CD4-positive, alpha-beta T cell (primary cell): ENCODE results near the gene FAM53B. TPM values are rescaled to one million over a fixed set of nuclear protein-coding genes. Genes with fewer than 3 reads are reported as not detected.

Experiments used
- ATAC-seq: fragments of 200-7000 bp; cut with Tn5 transposase; one replicate; pipeline ENCODE4 v1.10.0; 2022; ENCODE audit warnings: mild to moderate bottlenecking; ENCODE audit not compliant: poor library complexity
- CTCF ChIA-PET: fragments of 350-600 bp; sonication (Branson Sonifier 250); formaldehyde crosslinking; loops from one replicate; lab custom pipeline; 2021; ENCODE audit warnings: antibody characterized with exemption, inconsistent platforms; lab: Charles Lee
- POLR2A ChIA-PET: fragments of 350-600 bp; sonication (Branson Sonifier 250); formaldehyde crosslinking; loops from one replicate; lab custom pipeline; 2021; ENCODE audit warnings: antibody characterized with exemption, inconsistent platforms; lab: Charles Lee
- DNase-seq, 14 experiments: peaks; one replicate each; pipeline ENCODE4 v3.0.0-alpha.2; 2013 to 2020; ENCODE audit warnings: mixed read lengths in 2 of 14
- H3K27ac ChIP-seq, 2 donors: one replicate each; pipeline versions ENCODE4 v1.5.1 to v1.7.0; 2013; ENCODE audit warnings: low read length in 2 of 2, low read depth in 1 of 2, mild to moderate bottlenecking in 1 of 2
- H3K27me3 ChIP-seq, 2 experiments: 1 replicate in 1 of 2; 2 replicates in 1 of 2; pipeline versions ENCODE4 v1.6.1 to v1.7.0; 2013; ENCODE audit warnings: low read length in 2 of 2, control low read depth in 1 of 2, mild to moderate bottlenecking in 1 of 2, moderate library complexity in 1 of 2; ENCODE audit not compliant: insufficient read depth in 2 of 2, control insufficient read depth in 1 of 2
- H3K36me3 ChIP-seq: one replicate; pipeline ENCODE4 v1.6.1; 2013; ENCODE audit warnings: low read length, control low read depth; ENCODE audit not compliant: insufficient read depth
- H3K4me1 ChIP-seq: one replicate; pipeline ENCODE4 v1.6.1; 2013; ENCODE audit warnings: low read length, control low read depth; ENCODE audit not compliant: insufficient read depth
- H3K4me3 ChIP-seq: one replicate; pipeline ENCODE4 v1.5.1; 2013; ENCODE audit warnings: mild to moderate bottlenecking, low read length, moderate library complexity
- H3K9me3 ChIP-seq, 2 experiments: 1 replicate in 1 of 2; 2 replicates in 1 of 2; pipeline versions ENCODE4 v1.6.1 to v1.7.0; 2013; ENCODE audit warnings: low read length in 2 of 2, mild to moderate bottlenecking in 2 of 2, control low read depth in 1 of 2, moderate library complexity in 1 of 2; ENCODE audit not compliant: control insufficient read depth in 1 of 2, insufficient read depth in 1 of 2
- H3K27ac Mint-ChIP-seq: one replicate; pipeline ENCODE4 v1.8.0; 2020; ENCODE audit warnings: mixed read lengths
- H3K27me3 Mint-ChIP-seq: one replicate; pipeline ENCODE4 v1.8.0; 2021; ENCODE audit warnings: mixed read lengths
- H3K36me3 Mint-ChIP-seq: one replicate; pipeline ENCODE4 v1.8.0; 2021; ENCODE audit warnings: low read depth, mixed read lengths
- H3K4me1 Mint-ChIP-seq: one replicate; pipeline ENCODE4 v1.8.0; 2021; ENCODE audit warnings: low read depth, mixed read lengths
- H3K4me3 Mint-ChIP-seq: one replicate; pipeline ENCODE4 v1.8.0; 2020; ENCODE audit warnings: mild to moderate bottlenecking, mixed read lengths
- H3K9me3 Mint-ChIP-seq: one replicate; pipeline ENCODE4 v1.8.0; 2020; ENCODE audit warnings: mixed read lengths
- intact Hi-C, 2 experiments: fragments of 100-400 bp; cut with DNase I in 1 of 2; cut with micrococcal nuclease in 1 of 2; formaldehyde crosslinking; loops; one replicate each; pipeline versions ENCODE4 v1.15.1 to v1.9.0; 2023 to 2025; cut with DNase I, micrococcal nuclease
- polyA plus RNA-seq, 2 donors: library from polyadenylated mRNA; unstranded; fragments of 120-200 nt; gene quantifications; one replicate each; pipeline ENCODE4 v1.2.1, GENCODE V29; 2013
- total RNA-seq, 174 experiments: library from RNA in 2 of 174; stranded (reverse) in 2 of 174; gene quantifications; one replicate each; pipeline ENCODE4 v1.2.3 and lab custom pipeline; 2021 to 2026
- TF ChIP-seq, protein P1 (sequence below): fragments of 200-600 bp; IDR thresholded peaks from one replicate; pipeline ENCODE4 v1.8.0; 2022; ENCODE audit warnings: antibody characterized with exemption, mild to moderate bottlenecking

The FAM53B gene
- total RNA-seq (10 to 100 TPM; 32.9 to 33.6 TPM), total RNA-seq (lab: John Stamatoyannopoulos, UW) (15.3 to 134 (median 63.1) reads per million in 172 experiments)
- polyA plus RNA-seq (2013, experiment 1 of 2): 55.9 TPM
- polyA plus RNA-seq (2013, experiment 2 of 2): 45.5 TPM

DNA sequence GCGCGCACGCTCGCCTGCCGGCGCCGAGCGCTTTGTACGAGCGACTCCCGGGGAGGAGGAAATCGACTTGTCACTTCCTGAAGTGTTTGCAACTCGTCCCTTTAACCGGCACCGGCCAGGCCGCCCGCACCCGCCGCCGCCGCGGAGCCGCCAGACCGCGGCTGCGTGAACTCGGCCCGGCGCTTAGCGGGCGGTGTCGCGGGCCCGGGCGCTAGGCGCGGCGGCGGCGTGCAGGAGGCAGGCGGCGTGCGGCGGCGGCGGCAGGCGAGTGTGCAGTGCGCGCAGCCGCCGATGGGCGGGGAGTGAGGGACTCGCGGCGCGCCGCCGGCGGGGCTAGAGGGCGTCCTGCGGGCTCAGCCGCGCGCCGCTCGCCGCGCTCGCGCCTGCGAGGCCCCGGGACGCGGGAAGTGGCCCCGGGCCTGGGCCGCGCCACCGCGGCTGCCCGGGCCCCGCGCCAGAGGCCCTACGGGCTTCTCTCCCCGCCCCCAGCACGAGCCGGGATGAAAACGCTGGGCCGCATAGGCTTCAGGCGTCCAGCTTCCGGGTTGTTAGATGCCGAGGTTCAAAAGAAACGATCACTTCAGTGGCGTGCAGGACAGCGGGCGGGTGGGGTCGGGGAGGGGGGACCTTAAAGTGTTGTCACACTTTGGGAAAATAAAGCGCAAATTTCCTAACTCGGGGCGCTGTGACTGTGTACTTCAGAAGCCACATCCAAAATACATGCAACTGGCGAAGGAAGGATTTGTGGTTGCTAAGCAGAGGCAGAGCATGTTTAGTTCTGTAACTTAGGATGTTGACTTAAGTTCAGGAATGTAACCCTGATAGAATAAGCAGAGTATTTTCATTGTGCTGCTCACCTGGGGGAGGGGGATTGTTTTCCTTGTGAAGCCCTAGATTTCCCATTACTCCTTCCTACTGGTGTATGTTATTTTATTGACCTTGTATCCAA lies at the start of gene FAM53B:
Gene FAM53B (minus strand): TSS at position 277 of the 949 bp plus-strand sequence. CDS start 37,665 bp downstream, outside the sequence.
- no peaks in the 10 kb centered on the region for H3K9me3 Mint-ChIP-seq
- H3K9me3 ChIP-seq: no peaks in the 10 kb centered on the region
- H3K27ac ChIP-seq: peak within 1 kb of the TSS in 1 of 2 donors; percentile 42
- ATAC-seq: peak; percentile 74
- peaks cover 39% of the 10 kb centered on the region for H3K4me1 ChIP-seq
- ChIA-PET CTCF (interaction anchor here (1.0 to 4.0 kb wide), 13 partner anchors 10 to 283 kb away, joined by 3 to 32 read pairs (median 5); partner anchors contain the start of gene LHPP), POLR2A (interaction anchor here (0.9 to 3.3 kb wide), 6 partner anchors 11 to 214 kb away, joined by 3 to 21 read pairs (median 6); no protein-coding TSS in a partner anchor)
- intact Hi-C loops: loop anchor here (1.0 to 10.0 kb wide), 9 partner anchors 37 to 752 kb away; partner anchors contain the start of genes EEF1AKMT2 (in 1 of the 2), LHPP (in 1 of the 2) and OAT (in 1 of the 2)
- H3K4me3 Mint-ChIP-seq: peak within 1 kb of the TSS; percentile 99
- peak; percentile 65 to 94 (median 78) for DNase-seq
- no peaks in the 10 kb centered on the region for H3K27me3 ChIP-seq
- H3K4me1 Mint-ChIP-seq: peaks cover 59% of the 10 kb centered on the region
- peaks cover 11% of the 10 kb centered on the region for H3K36me3 Mint-ChIP-seq
- TF ChIP-seq, protein P1, sequence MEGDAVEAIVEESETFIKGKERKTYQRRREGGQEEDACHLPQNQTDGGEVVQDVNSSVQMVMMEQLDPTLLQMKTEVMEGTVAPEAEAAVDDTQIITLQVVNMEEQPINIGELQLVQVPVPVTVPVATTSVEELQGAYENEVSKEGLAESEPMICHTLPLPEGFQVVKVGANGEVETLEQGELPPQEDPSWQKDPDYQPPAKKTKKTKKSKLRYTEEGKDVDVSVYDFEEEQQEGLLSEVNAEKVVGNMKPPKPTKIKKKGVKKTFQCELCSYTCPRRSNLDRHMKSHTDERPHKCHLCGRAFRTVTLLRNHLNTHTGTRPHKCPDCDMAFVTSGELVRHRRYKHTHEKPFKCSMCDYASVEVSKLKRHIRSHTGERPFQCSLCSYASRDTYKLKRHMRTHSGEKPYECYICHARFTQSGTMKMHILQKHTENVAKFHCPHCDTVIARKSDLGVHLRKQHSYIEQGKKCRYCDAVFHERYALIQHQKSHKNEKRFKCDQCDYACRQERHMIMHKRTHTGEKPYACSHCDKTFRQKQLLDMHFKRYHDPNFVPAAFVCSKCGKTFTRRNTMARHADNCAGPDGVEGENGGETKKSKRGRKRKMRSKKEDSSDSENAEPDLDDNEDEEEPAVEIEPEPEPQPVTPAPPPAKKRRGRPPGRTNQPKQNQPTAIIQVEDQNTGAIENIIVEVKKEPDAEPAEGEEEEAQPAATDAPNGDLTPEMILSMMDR: no peak
- no peaks in the 10 kb centered on the region for H3K36me3 ChIP-seq
- H3K4me3 ChIP-seq: peak within 1 kb of the TSS; percentile 83
- peak within 1 kb of the TSS; percentile 89 for H3K27ac Mint-ChIP-seq
- no peaks in the 10 kb centered on the region for H3K27me3 Mint-ChIP-seq

- CTCF ChIA-PET: no interaction called here
- H3K4me3 ChIP-seq: peak overlapping the region; percentile 80
- no peak overlapping the region for H3K27ac ChIP-seq
Measured at GRCh38 chr10:124792998-124793352, 48.8 kb upstream of the FAM53B start.

More at GRCh38 chr10:124792998-124793352, 48.8 kb upstream of the FAM53B start:
- Histone ChIP-seq H3K4me1 (peaks cover 15% of the 10 kb centered on the region), H3K27me3 (no peaks in the 10 kb centered on the region), H3K9me3 (no peaks in the 10 kb centered on the region), H3K36me3 (no peaks in the 10 kb centered on the region)
- TF ChIP-seq, protein P1: no peak
- peak in 1 of 14 experiments; percentile 20 for DNase-seq
- Mint-ChIP-seq H3K4me3 (peak overlapping the region; percentile 99), H3K27ac (peak overlapping the region; percentile 92), H3K27me3 (no peaks in the 10 kb centered on the region), H3K4me1 (peaks cover 22% of the 10 kb centered on the region), H3K9me3 (no peaks in the 10 kb centered on the region), H3K36me3 (peaks cover 24% of the 10 kb centered on the region)
- POLR2A ChIA-PET: interaction anchor here (0.7 to 2.5 kb wide), 2 partner anchors 9 to 85 kb away, joined by 3 to 37 read pairs; partner anchors contain the start of gene ABRAXAS2
- ATAC-seq: no peak
- intact Hi-C loops: loop anchor here (1.0 to 10.0 kb wide), 6 partner anchors 7 to 1638 kb away; partner anchors contain the start of genes BUB3 (in 1 of the 2), FAM53B (in 1 of the 2) and LHPP (in 1 of the 2)
